Peyer's patch (tissue), 4 donors: ENCODE measurements around the gene FAM204A.

Source experiments
- POLR2A ChIP-seq, 2 donors: fragments of 450-650 bp; IDR thresholded peaks; one replicate each; pipeline ENCODE4 v1.5.1; 2017; ENCODE audit warnings: antibody characterized with exemption in 2 of 2, mild to moderate bottlenecking in 2 of 2, moderate library complexity in 2 of 2
- TF ChIP-seq, protein P1 (sequence below), 6 experiments: fragments of 450-650 bp in 4 of 6; fragments of 200-600 bp in 2 of 6; sonication (generic) in 1 of 6; IDR thresholded peaks; one replicate each; pipeline ENCODE4 v1.5.1; 2017 to 2019; ENCODE audit warnings: antibody characterized with exemption in 6 of 6, mild to moderate bottlenecking in 3 of 6, moderate library complexity in 1 of 6

DNA sequence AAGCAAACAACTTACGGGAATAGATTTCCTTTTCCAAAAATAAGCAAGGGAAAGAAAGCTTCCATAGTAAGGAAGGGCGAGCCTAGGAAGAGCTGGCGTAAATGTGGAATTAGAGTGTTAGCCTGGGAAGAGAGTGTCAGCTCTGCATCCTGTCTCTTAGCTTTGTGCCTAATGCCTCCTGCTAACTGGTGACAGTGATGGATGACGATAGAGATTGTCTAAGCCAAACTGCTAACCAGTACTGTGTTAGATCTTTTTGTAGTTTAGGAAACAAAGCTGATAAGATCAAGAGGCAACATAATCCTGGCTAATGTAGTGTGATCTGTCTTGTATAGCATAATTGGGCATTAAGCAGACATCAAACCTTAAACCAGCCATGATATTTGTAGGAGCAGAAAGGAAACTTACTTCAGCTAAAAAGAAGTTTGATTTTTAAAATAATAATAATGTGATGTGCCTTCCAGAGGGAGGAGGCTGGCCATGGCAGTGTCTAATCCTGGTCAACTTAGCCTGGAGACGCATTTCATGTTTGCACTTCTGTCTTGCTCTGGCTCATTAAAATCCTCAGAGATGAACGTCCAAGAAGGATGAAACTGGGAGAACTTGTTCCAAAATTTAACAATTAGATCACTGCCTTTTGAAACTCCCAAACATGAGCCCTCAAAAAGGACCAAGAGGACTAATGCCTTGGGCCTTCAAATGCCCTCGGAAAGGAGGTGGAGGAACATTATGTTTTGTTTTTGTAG lies 85.1 kb downstream of the FAM204A start:
- TF ChIP-seq POLR2A (IDR thresholded peaks at IDR 0.05), result no peak
- TF ChIP-seq, protein P1, sequence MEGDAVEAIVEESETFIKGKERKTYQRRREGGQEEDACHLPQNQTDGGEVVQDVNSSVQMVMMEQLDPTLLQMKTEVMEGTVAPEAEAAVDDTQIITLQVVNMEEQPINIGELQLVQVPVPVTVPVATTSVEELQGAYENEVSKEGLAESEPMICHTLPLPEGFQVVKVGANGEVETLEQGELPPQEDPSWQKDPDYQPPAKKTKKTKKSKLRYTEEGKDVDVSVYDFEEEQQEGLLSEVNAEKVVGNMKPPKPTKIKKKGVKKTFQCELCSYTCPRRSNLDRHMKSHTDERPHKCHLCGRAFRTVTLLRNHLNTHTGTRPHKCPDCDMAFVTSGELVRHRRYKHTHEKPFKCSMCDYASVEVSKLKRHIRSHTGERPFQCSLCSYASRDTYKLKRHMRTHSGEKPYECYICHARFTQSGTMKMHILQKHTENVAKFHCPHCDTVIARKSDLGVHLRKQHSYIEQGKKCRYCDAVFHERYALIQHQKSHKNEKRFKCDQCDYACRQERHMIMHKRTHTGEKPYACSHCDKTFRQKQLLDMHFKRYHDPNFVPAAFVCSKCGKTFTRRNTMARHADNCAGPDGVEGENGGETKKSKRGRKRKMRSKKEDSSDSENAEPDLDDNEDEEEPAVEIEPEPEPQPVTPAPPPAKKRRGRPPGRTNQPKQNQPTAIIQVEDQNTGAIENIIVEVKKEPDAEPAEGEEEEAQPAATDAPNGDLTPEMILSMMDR (IDR thresholded peaks at IDR 0.05), result no peak
